K562 (cell line): ENCODE data around the gene SPAG16. TPM values are rescaled to one million over a fixed set of nuclear protein-coding genes. Genes with fewer than 3 reads are reported as not detected.
A peak's percentile ranks its signal among the peaks of the same experiment; 100 is the strongest.

ENCODE experiments used
- ATAC-seq: fragments of 200-7000 bp; cut with Tn5 transposase; 3 replicates; pipeline ENCODE4 v1.9.1; 2020; ENCODE audit warnings: moderate library complexity
- BruUV-seq: library from RNA; stranded (reverse); fragments of 400-500 nt; replicated peaks from 2 replicates; lab custom pipeline; 2021; lab: Mats Ljungman, UMichigan
- CTCF ChIA-PET: fragments of 300-600 bp; formaldehyde crosslinking; extraction: SDS; loops from one replicate; lab custom pipeline; 2021; ENCODE audit warnings: low intra/inter-chr PET ratio; lab: Yijun Ruan, JAX
- POLR2A ChIA-PET: fragments of 300-600, 350-650 bp; sonication (Branson Sonifier 250); formaldehyde crosslinking; extraction: SDS; loops from one replicate; lab custom pipeline; 2021; ENCODE audit warnings: antibody characterized with exemption, inconsistent platforms; lab: Yijun Ruan, JAX
- DNase-seq, 4 experiments: peaks; one replicate each; pipeline versions ENCODE4 v3.0.0 to v3.0.0-alpha.2; 2011 to 2018; ENCODE audit warnings: low spot score in 3 of 4, mixed read lengths in 3 of 4; ENCODE audit errors: extremely low read depth in 1 of 4
- FAIRE-seq: peaks from 2 replicates; lab custom pipeline; 2011; peaks lifted over from hg19 to GRCh38; lab: Jason Lieb, UNC
- H2AFZ ChIP-seq: 2 replicates; pipeline ENCODE4 v1.6.0; 2011; ENCODE audit warnings: low read depth, low read length, control low read depth, inconsistent platforms
- H3K27ac ChIP-seq: fragments of 200-600 bp; 3 replicates; pipeline ENCODE4 v1.8.0; 2011; ENCODE audit warnings: low read depth, mild to moderate bottlenecking, control low read depth, inconsistent platforms, low read length, moderate library complexity, mixed read lengths; ENCODE audit errors: extremely low read depth
- H3K27me3 ChIP-seq, 2 experiments: fragments of 300-600 bp in 1 of 2; 2 replicates in 1 of 2; 3 replicates in 1 of 2; pipeline versions ENCODE4 v1.6.0 to v1.8.0; 2011; ENCODE audit warnings: inconsistent platforms in 2 of 2, low read length in 2 of 2, mild to moderate bottlenecking in 1 of 2, mixed read lengths in 1 of 2, moderate library complexity in 1 of 2; ENCODE audit not compliant: control insufficient read depth in 2 of 2, insufficient read depth in 2 of 2
- H3K36me3 ChIP-seq: fragments of 300-600 bp; 3 replicates; pipeline ENCODE4 v1.8.0; 2011; ENCODE audit warnings: mild to moderate bottlenecking, low read length, inconsistent platforms; ENCODE audit not compliant: control insufficient read depth, insufficient read depth
- H3K4me1 ChIP-seq, 2 experiments: fragments of 200-600 bp in 1 of 2; replicated peaks in 1 of 2; 2 replicates in 1 of 2; 3 replicates in 1 of 2; pipeline versions ENCODE4 v1.5.1 to v1.8.0; 2011; ENCODE audit warnings: inconsistent platforms in 2 of 2, low read length in 2 of 2, mild to moderate bottlenecking in 1 of 2, mixed read lengths in 1 of 2, moderate library complexity in 1 of 2; ENCODE audit not compliant: control insufficient read depth in 2 of 2, insufficient read depth in 2 of 2
- H3K4me2 ChIP-seq: 2 replicates; pipeline ENCODE4 v1.6.1; 2011; ENCODE audit warnings: low read length, control low read depth, inconsistent platforms, mixed read lengths; ENCODE audit not compliant: insufficient read depth
- H3K4me3 ChIP-seq: fragments of 200-600 bp; sonication (generic), shearing (Covaris generic); 2 replicates; pipeline ENCODE4 v1.5.1; 2016; ENCODE audit warnings: control low read depth, inconsistent platforms
- H3K79me2 ChIP-seq: fragments of 200-600 bp; 3 replicates; pipeline ENCODE4 v1.8.0; 2011; ENCODE audit warnings: low read length, inconsistent platforms; ENCODE audit not compliant: control insufficient read depth, insufficient read depth
- H3K9ac ChIP-seq, 2 experiments: 2 replicates each; pipeline versions ENCODE4 v1.6.0 to v1.6.1; 2011; ENCODE audit warnings: low read depth in 2 of 2, low read length in 2 of 2, control low read depth in 1 of 2, inconsistent platforms in 1 of 2, mild to moderate bottlenecking in 1 of 2, mixed read lengths in 1 of 2; ENCODE audit not compliant: insufficient read depth in 1 of 2
- H3K9me1 ChIP-seq: one replicate; pipeline ENCODE4 v1.6.0; 2011; ENCODE audit warnings: inconsistent platforms, mild to moderate bottlenecking, low read length, moderate library complexity; ENCODE audit not compliant: control insufficient read depth, insufficient read depth
- H3K9me3 ChIP-seq: replicated peaks from 2 replicates; pipeline ENCODE4 v1.5.1; 2011; ENCODE audit warnings: low read depth, low read length, inconsistent platforms; ENCODE audit not compliant: control insufficient read depth, insufficient read depth
- H4K20me1 ChIP-seq: replicated peaks from 2 replicates; pipeline ENCODE4 v1.6.1; 2011; ENCODE audit warnings: low read length, inconsistent platforms, mixed read lengths; ENCODE audit not compliant: control insufficient read depth, insufficient read depth
- ARHGAP35 ChIP-seq: fragments of 450-650 bp; IDR thresholded peaks from 2 replicates; pipeline ENCODE4 v1.6.1; 2018; ENCODE audit not compliant: partially characterized antibody
- BRD4 ChIP-seq: fragments of 200-600 bp; sonication (generic); IDR thresholded peaks from 2 replicates; pipeline ENCODE4 v1.6.1; 2017; ENCODE audit warnings: inconsistent platforms
- CBX1 ChIP-seq: sonication (generic); IDR thresholded peaks from 2 replicates; pipeline ENCODE4 v1.6.1; 2016; ENCODE audit warnings: antibody characterized with exemption, low read depth, mild to moderate bottlenecking
- CBX5 ChIP-seq: IDR thresholded peaks from 2 replicates; pipeline ENCODE4 v1.6.1; 2014; ENCODE audit warnings: low read depth, borderline replicate concordance
- CHD2 ChIP-seq: IDR thresholded peaks from 2 replicates; pipeline ENCODE4 v1.6.1; 2011; ENCODE audit warnings: low read depth, low read length
- POLR2A ChIP-seq: fragments of 450-650 bp; conservative IDR thresholded peaks from 2 replicates; pipeline ENCODE4 v1.6.1; 2016
- WGBS: fragments of 100-300 bp; shearing (Covaris generic); methylation state at CpG from one replicate; pipeline ENCODE4 v1.1.6; 2016; ENCODE audit warnings: low coverage, mixed read lengths; ENCODE audit not compliant: insufficient coverage; ENCODE audit errors: missing lambda C conversion rate; 5-methylcytosine and 5-hydroxymethylcytosine counted together
- in situ Hi-C: fragments of 300-500 bp; cut with MboI; formaldehyde crosslinking; loops from 4 replicates; pipeline ENCODE4 v1.15.0; 2018; ENCODE audit warnings: inconsistent platforms, mixed read lengths
- intact Hi-C: fragments of 100-400 bp; cut with micrococcal nuclease; formaldehyde crosslinking; loops from 2 replicates; pipeline ENCODE4 v1.14.2; 2022
- polyA plus RNA-seq, 8 experiments: library from polyadenylated mRNA; depleted of rRNA in 4 of 8; stranded (reverse) in 5 of 8; unstranded in 3 of 8; fragments of >200 nt; fragmentation: Nextera tagmentation in 2 of 8; fragmentation: Illumina TruSeq in 1 of 8; extraction: Ambion mirVana in 2 of 8; extraction: Trizol in 1 of 8; gene quantifications; 2 replicates each; pipeline versions ENCODE4 v1.2.1 to v1.2.3, GENCODE V29; 2011 to 2014; ENCODE audit warnings: inconsistent platforms in 1 of 8, missing spikeins in 1 of 8
- total RNA-seq, 7 experiments: library from RNA; depleted of rRNA in 6 of 7; stranded (reverse); fragments of >200 nt in 6 of 7; fragmentation: Illumina TruSeq in 2 of 7; extraction: Trizol in 2 of 7; gene quantifications; 2 replicates each; pipeline versions ENCODE4 v1.2.1 to v1.2.3, GENCODE V29; 2011 to 2021; ENCODE audit warnings: low replicate concordance in 1 of 7
- TF ChIP-seq, protein P1 (sequence below): fragments of 450-650 bp; IDR thresholded peaks from 2 replicates; pipeline ENCODE4 v1.6.1; 2017; ENCODE audit warnings: antibody characterized with exemption
- TF ChIP-seq, protein P2 (sequence below): IDR thresholded peaks from 3 replicates; pipeline ENCODE4 v1.6.1; 2011; ENCODE audit warnings: borderline replicate concordance, mild to moderate bottlenecking; ENCODE audit not compliant: insufficient read length, insufficient read depth
- TF ChIP-seq, protein P3 (sequence below): IDR thresholded peaks from 2 replicates; pipeline ENCODE4 v1.6.1; 2011; ENCODE audit warnings: borderline replicate concordance, low read depth, mild to moderate bottlenecking, moderate library complexity, low read length; ENCODE audit not compliant: insufficient read depth, poor library complexity, severe bottlenecking

The SPAG16 gene
- total and polyA plus RNA-seq, 9 of the 15 experiments (the other 6 are each of a cell fraction or from before 2014, with no cell fraction given) = 0.98 to 5.9 (median 3.5) TPM

DNA sequence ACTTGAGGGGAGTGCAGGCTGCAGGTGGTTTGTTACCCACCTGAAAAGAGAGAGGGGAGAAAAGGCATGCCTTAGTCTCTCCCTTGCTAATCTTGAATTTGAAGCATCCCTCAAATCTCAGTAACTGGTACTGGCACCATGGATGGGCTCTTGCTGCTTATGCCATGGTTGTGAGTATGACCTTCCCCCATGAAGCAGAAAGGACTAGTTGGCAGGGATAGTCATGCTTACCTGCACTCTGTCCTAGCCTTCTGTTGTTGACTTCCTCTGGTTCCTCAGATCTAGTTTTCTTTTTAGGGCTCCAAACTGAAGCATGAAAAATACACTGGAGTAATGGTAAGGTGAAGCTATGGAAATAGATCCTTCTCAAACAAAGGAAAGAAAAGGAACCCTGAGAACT is 191.2 kb downstream of the SPAG16 start:
- Histone ChIP-seq H3K9me3 (no peaks in the 10 kb centered on the region), H3K4me1 (no peaks in the 10 kb centered on the region), H3K9me1 (no peaks in the 10 kb centered on the region), H3K79me2 (no peaks in the 10 kb centered on the region), H2AFZ (no peak overlapping the region), H3K9ac (no peak overlapping the region), H3K27me3 (no peaks in the 10 kb centered on the region), H3K36me3 (no peaks in the 10 kb centered on the region), H4K20me1 (no peaks in the 10 kb centered on the region), H3K27ac (no peak overlapping the region), H3K4me2 (no peak overlapping the region), H3K4me3 (no peak overlapping the region)
- no TSS peak for BruUV-seq
- FAIRE-seq (no peak), ATAC-seq (no peak), DNase-seq (peak in 1 of 4 experiments; percentile 0)
- intact Hi-C loops (no loop called here), in situ Hi-C loops (no loop called here)
- TF ChIP-seq CBX1 (peak; percentile 33; the same call in 1 of the 2 replicates), CBX5 (peak; percentile 84; the same call in 1 of the 2 replicates), ARHGAP35 (no peak)
- CTCF ChIA-PET = no interaction called here
- POLR2A ChIA-PET = no interaction called here

DNA sequence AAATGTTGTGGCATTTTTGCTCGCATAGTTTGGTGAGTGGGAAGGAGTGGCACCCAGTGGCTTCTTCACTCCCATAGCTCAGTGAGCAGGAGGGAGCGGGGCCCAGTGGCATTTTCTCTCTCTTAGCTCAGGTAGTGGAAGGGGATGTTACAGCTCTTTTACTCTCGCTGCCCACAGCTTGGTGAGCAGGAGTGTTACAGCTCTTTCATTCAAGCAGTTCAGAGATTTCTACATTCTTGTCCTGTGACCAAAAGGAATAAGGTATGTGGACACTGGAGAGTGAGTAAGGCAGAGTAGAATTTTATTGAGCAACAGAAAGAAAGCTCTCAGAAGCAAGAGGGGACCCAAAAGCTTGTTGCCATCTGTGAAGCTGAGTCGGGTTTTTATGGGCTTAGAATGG is 192.4 kb downstream of the SPAG16 start:
- FAIRE-seq = no peak

More for the DNA sequence above, 192.4 kb downstream of the SPAG16 start:
- Histone ChIP-seq H3K27ac (no peak overlapping the region), H3K79me2 (no peaks in the 10 kb centered on the region), H3K9ac (no peak overlapping the region), H4K20me1 (no peaks in the 10 kb centered on the region), H3K4me2 (no peak overlapping the region), H3K9me1 (no peaks in the 10 kb centered on the region), H3K9me3 (no peaks in the 10 kb centered on the region), H3K36me3 (no peaks in the 10 kb centered on the region), H3K4me3 (no peak overlapping the region), H3K4me1 (no peaks in the 10 kb centered on the region), H2AFZ (no peak overlapping the region), H3K27me3 (no peaks in the 10 kb centered on the region)
- DNase-seq = no peak
- CTCF ChIA-PET = no interaction called here
- intact Hi-C loops = no loop called here
- 0% methylated on average over 2 of the region's 4 CpGs for WGBS
- TF ChIP-seq POLR2A (no peak), BRD4 (no peak), CHD2 (no peak)
- TF ChIP-seq, protein P1, sequence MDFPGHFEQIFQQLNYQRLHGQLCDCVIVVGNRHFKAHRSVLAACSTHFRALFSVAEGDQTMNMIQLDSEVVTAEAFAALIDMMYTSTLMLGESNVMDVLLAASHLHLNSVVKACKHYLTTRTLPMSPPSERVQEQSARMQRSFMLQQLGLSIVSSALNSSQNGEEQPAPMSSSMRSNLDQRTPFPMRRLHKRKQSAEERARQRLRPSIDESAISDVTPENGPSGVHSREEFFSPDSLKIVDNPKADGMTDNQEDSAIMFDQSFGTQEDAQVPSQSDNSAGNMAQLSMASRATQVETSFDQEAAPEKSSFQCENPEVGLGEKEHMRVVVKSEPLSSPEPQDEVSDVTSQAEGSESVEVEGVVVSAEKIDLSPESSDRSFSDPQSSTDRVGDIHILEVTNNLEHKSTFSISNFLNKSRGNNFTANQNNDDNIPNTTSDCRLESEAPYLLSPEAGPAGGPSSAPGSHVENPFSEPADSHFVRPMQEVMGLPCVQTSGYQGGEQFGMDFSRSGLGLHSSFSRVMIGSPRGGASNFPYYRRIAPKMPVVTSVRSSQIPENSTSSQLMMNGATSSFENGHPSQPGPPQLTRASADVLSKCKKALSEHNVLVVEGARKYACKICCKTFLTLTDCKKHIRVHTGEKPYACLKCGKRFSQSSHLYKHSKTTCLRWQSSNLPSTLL = no peak
- TF ChIP-seq, protein P2, sequence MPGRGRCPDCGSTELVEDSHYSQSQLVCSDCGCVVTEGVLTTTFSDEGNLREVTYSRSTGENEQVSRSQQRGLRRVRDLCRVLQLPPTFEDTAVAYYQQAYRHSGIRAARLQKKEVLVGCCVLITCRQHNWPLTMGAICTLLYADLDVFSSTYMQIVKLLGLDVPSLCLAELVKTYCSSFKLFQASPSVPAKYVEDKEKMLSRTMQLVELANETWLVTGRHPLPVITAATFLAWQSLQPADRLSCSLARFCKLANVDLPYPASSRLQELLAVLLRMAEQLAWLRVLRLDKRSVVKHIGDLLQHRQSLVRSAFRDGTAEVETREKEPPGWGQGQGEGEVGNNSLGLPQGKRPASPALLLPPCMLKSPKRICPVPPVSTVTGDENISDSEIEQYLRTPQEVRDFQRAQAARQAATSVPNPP = no peak
- TF ChIP-seq, protein P3, sequence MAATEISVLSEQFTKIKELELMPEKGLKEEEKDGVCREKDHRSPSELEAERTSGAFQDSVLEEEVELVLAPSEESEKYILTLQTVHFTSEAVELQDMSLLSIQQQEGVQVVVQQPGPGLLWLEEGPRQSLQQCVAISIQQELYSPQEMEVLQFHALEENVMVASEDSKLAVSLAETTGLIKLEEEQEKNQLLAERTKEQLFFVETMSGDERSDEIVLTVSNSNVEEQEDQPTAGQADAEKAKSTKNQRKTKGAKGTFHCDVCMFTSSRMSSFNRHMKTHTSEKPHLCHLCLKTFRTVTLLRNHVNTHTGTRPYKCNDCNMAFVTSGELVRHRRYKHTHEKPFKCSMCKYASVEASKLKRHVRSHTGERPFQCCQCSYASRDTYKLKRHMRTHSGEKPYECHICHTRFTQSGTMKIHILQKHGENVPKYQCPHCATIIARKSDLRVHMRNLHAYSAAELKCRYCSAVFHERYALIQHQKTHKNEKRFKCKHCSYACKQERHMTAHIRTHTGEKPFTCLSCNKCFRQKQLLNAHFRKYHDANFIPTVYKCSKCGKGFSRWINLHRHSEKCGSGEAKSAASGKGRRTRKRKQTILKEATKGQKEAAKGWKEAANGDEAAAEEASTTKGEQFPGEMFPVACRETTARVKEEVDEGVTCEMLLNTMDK = no peak
- POLR2A ChIA-PET = no interaction called here
- in situ Hi-C loops = no loop called here
- no TSS peak for BruUV-seq
- no peak for ATAC-seq
